GM19099 (cell line): ENCODE data around the gene RTL1.

Source experiments
- POLR2A ChIP-seq: IDR thresholded peaks from 3 replicates; pipeline ENCODE4 v1.6.1; 2011; ENCODE audit warnings: low read depth; ENCODE audit not compliant: insufficient read length; ENCODE audit errors: extremely low read depth

Gene RTL1

GRCh38 chr14:100901391-100902183 lies 1.9 kb downstream of the RTL1 start:
- no peak for TF ChIP-seq POLR2A

- TF ChIP-seq POLR2A: no peak
These were observed 2.6 kb downstream of the RTL1 start for GRCh38 chr14:100900837-100901390.

- TF ChIP-seq POLR2A: no peak
These were observed 3.4 kb downstream of the RTL1 start for GRCh38 chr14:100899884-100900771.

GRCh38 chr14:100898935-100899883 lies 4.3 kb downstream of the RTL1 start:
- no peak for TF ChIP-seq POLR2A

- no peak for TF ChIP-seq POLR2A
These were observed 5.1 kb downstream of the RTL1 start for GRCh38 chr14:100898465-100898864.

GRCh38 chr14:100896369-100897060 lies 7.0 kb downstream of the RTL1 start:
- no peak for TF ChIP-seq POLR2A

- no peak for TF ChIP-seq POLR2A
These were observed 8.1 kb downstream of the RTL1 start for GRCh38 chr14:100895411-100895810.

GRCh38 chr14:100894416-100894815 lies 9.1 kb downstream of the RTL1 start:
- TF ChIP-seq POLR2A: no peak

- no peak for TF ChIP-seq POLR2A
These were observed 9.8 kb downstream of the RTL1 start for GRCh38 chr14:100893760-100894159.

- TF ChIP-seq POLR2A: no peak
These were observed 10.3 kb downstream of the RTL1 start for GRCh38 chr14:100893228-100893601.

GRCh38 chr14:100892496-100893227 lies 10.9 kb downstream of the RTL1 start:
- no peak for TF ChIP-seq POLR2A

GRCh38 chr14:100891501-100892445 lies 11.7 kb downstream of the RTL1 start:
- TF ChIP-seq POLR2A: no peak
